Activated CD8-positive, alpha-beta T cell treated with anti-CD3 and anti-CD28 coated beads, Interleukin-2, amount 10 ng/mL, durations not matched to agents 7 days and 5 days (primary cell): ENCODE measurements around the gene HIVEP3. TPM values are rescaled to one million over a fixed set of nuclear protein-coding genes. Genes with fewer than 3 reads are reported as not detected.

Experiments
- ATAC-seq: fragments of 150-1000 bp; cut with Tn5 transposase; one replicate; pipeline ENCODE4 v1.10.0; 2021; ENCODE audit warnings: moderate library complexity
- CTCF ChIA-PET: fragments of 350-600 bp; sonication (Branson Sonifier 250); formaldehyde crosslinking; loops from one replicate; lab custom pipeline; 2021; ENCODE audit warnings: antibody characterized with exemption; lab: Charles Lee
- POLR2A ChIA-PET: fragments of 350-600 bp; sonication (Branson Sonifier 250); formaldehyde crosslinking; loops from one replicate; lab custom pipeline; 2021; ENCODE audit warnings: antibody characterized with exemption; lab: Charles Lee
- DNase-seq: peaks from one replicate; pipeline ENCODE4 v3.0.0-alpha.2; 2020
- H3K27ac Mint-ChIP-seq: one replicate; pipeline ENCODE4 v1.8.0; 2021; ENCODE audit warnings: mild to moderate bottlenecking, mixed read lengths
- H3K27me3 Mint-ChIP-seq: one replicate; pipeline ENCODE4 v1.8.0; 2021; ENCODE audit warnings: low read depth, mixed read lengths
- H3K36me3 Mint-ChIP-seq: one replicate; pipeline ENCODE4 v1.8.0; 2021; ENCODE audit warnings: low read depth, mixed read lengths
- H3K4me1 Mint-ChIP-seq: one replicate; pipeline ENCODE4 v1.8.0; 2021; ENCODE audit warnings: low read depth, mixed read lengths
- H3K4me3 Mint-ChIP-seq: one replicate; pipeline ENCODE4 v1.8.0; 2021; ENCODE audit warnings: mild to moderate bottlenecking, mixed read lengths
- H3K9me3 Mint-ChIP-seq: one replicate; pipeline ENCODE4 v1.8.0; 2022; ENCODE audit warnings: mixed read lengths; ENCODE audit not compliant: insufficient read depth
- total RNA-seq, 2 experiments: library from RNA; stranded (reverse); gene quantifications; one replicate each; pipeline ENCODE4 v1.2.3, GENCODE V29; 2021

The HIVEP3 gene
- total RNA-seq, 2 experiments from 2014 or later: 10.8 to 11.8 TPM

- H3K9me3 Mint-ChIP-seq: no peaks in the 10 kb centered on the region
- peaks cover 28% of the 10 kb centered on the region for H3K4me1 Mint-ChIP-seq
- H3K36me3 Mint-ChIP-seq: peaks cover 5% of the 10 kb centered on the region
- H3K4me3 Mint-ChIP-seq: no peak overlapping the region
- CTCF ChIA-PET: no interaction called here
- no peaks in the 10 kb centered on the region for H3K27me3 Mint-ChIP-seq
- DNase-seq (no peak), ATAC-seq (no peak)
- no peak overlapping the region for H3K27ac Mint-ChIP-seq
- POLR2A ChIA-PET: interaction anchor here (0.6 kb wide), 1 partner anchor 971 kb away, joined by 3 read pairs; no protein-coding TSS in a partner anchor
Measured at GRCh38 chr1:41735631-41736260, 183.0 kb downstream of the HIVEP3 start.

GRCh38 chr1:41735139-41735538, 183.6 kb downstream of the HIVEP3 start:
- ChIA-PET POLR2A (interaction anchor here (0.6 kb wide), 1 partner anchor 971 kb away, joined by 3 read pairs; no protein-coding TSS in a partner anchor), CTCF (no interaction called here)
- Mint-ChIP-seq H3K36me3 (peaks cover 5% of the 10 kb centered on the region), H3K27ac (no peak overlapping the region), H3K9me3 (no peaks in the 10 kb centered on the region), H3K4me3 (no peak overlapping the region), H3K4me1 (peaks cover 22% of the 10 kb centered on the region), H3K27me3 (no peaks in the 10 kb centered on the region)
- no peak for DNase-seq
- no peak for ATAC-seq

DNA sequence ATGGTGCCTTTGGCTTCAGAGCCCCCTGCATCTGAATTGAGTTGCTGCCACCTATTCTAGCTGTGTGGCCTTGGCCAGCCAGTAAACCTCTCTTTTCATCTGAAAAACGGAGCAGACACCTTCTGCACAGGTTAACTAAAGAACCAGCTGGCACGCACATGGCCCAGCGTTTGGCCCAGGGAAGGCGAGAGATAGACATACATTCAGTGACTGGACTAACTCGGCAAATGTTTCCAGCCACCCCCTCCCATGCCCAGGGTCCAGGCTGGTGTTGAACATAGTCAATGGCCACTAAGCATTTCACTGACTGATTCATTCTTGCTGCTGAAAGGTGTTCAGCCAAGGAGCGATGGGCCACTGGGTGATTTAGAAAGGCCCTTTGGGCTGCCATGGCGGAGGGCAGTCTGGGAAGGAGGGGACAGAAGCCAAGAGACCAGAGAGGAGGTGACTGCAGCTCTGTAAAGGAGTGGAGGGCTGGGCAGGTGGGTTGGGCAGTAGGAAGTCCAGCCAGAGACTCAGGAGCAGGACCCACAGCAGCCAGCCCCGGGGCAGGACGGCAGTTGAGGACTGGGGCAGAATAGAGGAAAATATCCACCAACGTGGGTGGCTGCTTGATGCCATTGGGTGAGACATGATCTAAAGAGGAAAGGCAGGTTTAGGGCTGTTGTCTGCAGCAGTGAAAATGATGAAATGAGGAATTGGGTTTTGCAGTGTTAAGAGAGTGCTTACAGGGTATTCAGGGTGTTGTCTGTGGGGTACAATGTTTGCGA, 184.3 kb downstream of the HIVEP3 start:
- H3K27ac Mint-ChIP-seq: no peak overlapping the region
- DNase-seq (no peak), ATAC-seq (no peak)
- H3K4me1 Mint-ChIP-seq: peaks cover 17% of the 10 kb centered on the region
- no peak overlapping the region for H3K4me3 Mint-ChIP-seq
- no peaks in the 10 kb centered on the region for H3K9me3 Mint-ChIP-seq
- ChIA-PET POLR2A (no interaction called here), CTCF (no interaction called here)
- H3K27me3 Mint-ChIP-seq: no peaks in the 10 kb centered on the region
- peaks cover 5% of the 10 kb centered on the region for H3K36me3 Mint-ChIP-seq

GRCh38 chr1:41733725-41734124, 185.0 kb downstream of the HIVEP3 start:
- Mint-ChIP-seq H3K4me3 (no peak overlapping the region), H3K36me3 (peaks cover 5% of the 10 kb centered on the region), H3K27me3 (no peaks in the 10 kb centered on the region), H3K27ac (no peak overlapping the region), H3K9me3 (no peaks in the 10 kb centered on the region), H3K4me1 (peaks cover 17% of the 10 kb centered on the region)
- ATAC-seq (no peak), DNase-seq (no peak)
- ChIA-PET POLR2A (no interaction called here), CTCF (no interaction called here)

- Mint-ChIP-seq H3K36me3 (peaks cover 5% of the 10 kb centered on the region), H3K4me3 (no peak overlapping the region), H3K27me3 (no peaks in the 10 kb centered on the region), H3K4me1 (peaks cover 20% of the 10 kb centered on the region), H3K27ac (no peak overlapping the region), H3K9me3 (no peaks in the 10 kb centered on the region)
- CTCF ChIA-PET: no interaction called here
- ATAC-seq (no peak), DNase-seq (no peak)
- POLR2A ChIA-PET: no interaction called here
Measured at GRCh38 chr1:41733021-41733420, 185.7 kb downstream of the HIVEP3 start.

- CTCF ChIA-PET: no interaction called here
- ATAC-seq (no peak), DNase-seq (no peak)
- Mint-ChIP-seq H3K36me3 (peaks cover 5% of the 10 kb centered on the region), H3K4me1 (peaks cover 31% of the 10 kb centered on the region), H3K9me3 (no peaks in the 10 kb centered on the region), H3K4me3 (no peak overlapping the region), H3K27ac (no peak overlapping the region), H3K27me3 (no peaks in the 10 kb centered on the region)
- POLR2A ChIA-PET: no interaction called here
Measured at GRCh38 chr1:41731516-41732030, 187.1 kb downstream of the HIVEP3 start.

- H3K4me1 Mint-ChIP-seq: peaks cover 36% of the 10 kb centered on the region
- POLR2A ChIA-PET: no interaction called here
- CTCF ChIA-PET: no interaction called here
Measured at GRCh38 chr1:41730806-41731205, 187.9 kb downstream of the HIVEP3 start.

GRCh38 chr1:41728403-41729202, 190.1 kb downstream of the HIVEP3 start:
- peaks cover 36% of the 10 kb centered on the region for H3K4me1 Mint-ChIP-seq
- DNase-seq (peak; percentile 57), ATAC-seq (peak; percentile 55)
- peak overlapping the region; percentile 54 for H3K27ac Mint-ChIP-seq
- no peak overlapping the region for H3K4me3 Mint-ChIP-seq
- peaks cover 5% of the 10 kb centered on the region for H3K36me3 Mint-ChIP-seq
- ChIA-PET CTCF (interaction anchor here (0.7 to 3.7 kb wide), 6 partner anchors 10 to 190 kb away, joined by 3 to 15 read pairs (median 3); no protein-coding TSS in a partner anchor), POLR2A (interaction anchor here (0.6 kb wide), 2 partner anchors 139 to 854 kb away, joined by 3 read pairs; no protein-coding TSS in a partner anchor)
- H3K27me3 Mint-ChIP-seq: no peaks in the 10 kb centered on the region
- H3K9me3 Mint-ChIP-seq: no peaks in the 10 kb centered on the region

More at GRCh38 chr1:41730806-41731205, 187.9 kb downstream of the HIVEP3 start:
- no peak for DNase-seq
- no peaks in the 10 kb centered on the region for H3K27me3 Mint-ChIP-seq
- H3K4me3 Mint-ChIP-seq: no peak overlapping the region
- peaks cover 5% of the 10 kb centered on the region for H3K36me3 Mint-ChIP-seq
- no peaks in the 10 kb centered on the region for H3K9me3 Mint-ChIP-seq
- no peak overlapping the region for H3K27ac Mint-ChIP-seq
- ATAC-seq: no peak

GRCh38 chr1:41727749-41728115, 191.0 kb downstream of the HIVEP3 start:
- no peaks in the 10 kb centered on the region for H3K27me3 Mint-ChIP-seq
- H3K9me3 Mint-ChIP-seq: no peaks in the 10 kb centered on the region
- POLR2A ChIA-PET: interaction anchor here (1.0 to 1.2 kb wide), 3 partner anchors 40 to 66 kb away, joined by 3 to 5 read pairs (median 3); no protein-coding TSS in a partner anchor
- ATAC-seq: no peak
- peak overlapping the region; percentile 82 for H3K27ac Mint-ChIP-seq
- peaks cover 5% of the 10 kb centered on the region for H3K36me3 Mint-ChIP-seq
- H3K4me1 Mint-ChIP-seq: peaks cover 38% of the 10 kb centered on the region
- CTCF ChIA-PET: interaction anchor here (0.7 to 3.7 kb wide), 7 partner anchors 31 to 189 kb away, joined by 3 to 15 read pairs (median 3); no protein-coding TSS in a partner anchor
- DNase-seq: no peak
- no peak overlapping the region for H3K4me3 Mint-ChIP-seq

GRCh38 chr1:41726899-41727748, 191.6 kb downstream of the HIVEP3 start:
- H3K9me3 Mint-ChIP-seq: no peaks in the 10 kb centered on the region
- ChIA-PET POLR2A (interaction anchor here (1.0 to 1.2 kb wide), 4 partner anchors 40 to 70 kb away, joined by 3 to 5 read pairs (median 3); no protein-coding TSS in a partner anchor), CTCF (interaction anchor here (0.9 to 3.7 kb wide), 9 partner anchors 9 to 165 kb away, joined by 3 to 15 read pairs (median 3); no protein-coding TSS in a partner anchor)
- peak overlapping the region; percentile 48 for H3K4me3 Mint-ChIP-seq
- DNase-seq (peak; percentile 46), ATAC-seq (peak; percentile 37)
- peak overlapping the region; percentile 82 for H3K27ac Mint-ChIP-seq
- H3K36me3 Mint-ChIP-seq: peaks cover 5% of the 10 kb centered on the region
- peaks cover 42% of the 10 kb centered on the region for H3K4me1 Mint-ChIP-seq
- H3K27me3 Mint-ChIP-seq: no peaks in the 10 kb centered on the region
